GM19025 (cell line): Measurements from ENCODE around the gene METAP1D.

Source experiments
- ATAC-seq: cut with Tn5 transposase; IDR thresholded peaks from one replicate; pipeline ENCODE4 v1.9.1; 2021; ENCODE audit warnings: mild to moderate bottlenecking, low read depth, moderate library complexity; ENCODE audit not compliant: unreplicated experiment

Gene METAP1D

DNA sequence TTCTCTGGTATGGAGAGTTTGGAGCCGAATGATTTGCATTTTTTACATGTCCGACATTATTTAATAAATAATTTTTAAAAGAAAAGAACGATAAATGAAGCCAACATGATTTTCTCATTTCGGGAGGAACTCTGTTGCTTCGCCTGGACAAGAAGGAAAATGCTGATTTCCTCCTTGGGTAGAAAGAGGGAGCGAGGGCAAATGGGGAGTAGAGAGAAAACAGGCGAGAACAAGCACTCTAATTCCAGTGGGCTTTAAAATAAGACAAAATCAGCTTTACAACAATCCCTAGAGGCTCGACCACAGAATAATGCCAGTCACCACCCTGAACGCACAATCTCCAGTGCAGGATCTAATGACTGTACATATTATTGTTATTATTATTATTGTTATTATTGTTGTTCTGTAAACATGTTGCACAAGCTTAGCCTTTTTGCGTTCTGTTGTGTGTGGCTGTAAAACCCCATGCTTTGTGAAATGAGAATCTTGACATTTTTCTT lies 89.3 kb downstream of the METAP1D start:
- ATAC-seq = no peak

DNA sequence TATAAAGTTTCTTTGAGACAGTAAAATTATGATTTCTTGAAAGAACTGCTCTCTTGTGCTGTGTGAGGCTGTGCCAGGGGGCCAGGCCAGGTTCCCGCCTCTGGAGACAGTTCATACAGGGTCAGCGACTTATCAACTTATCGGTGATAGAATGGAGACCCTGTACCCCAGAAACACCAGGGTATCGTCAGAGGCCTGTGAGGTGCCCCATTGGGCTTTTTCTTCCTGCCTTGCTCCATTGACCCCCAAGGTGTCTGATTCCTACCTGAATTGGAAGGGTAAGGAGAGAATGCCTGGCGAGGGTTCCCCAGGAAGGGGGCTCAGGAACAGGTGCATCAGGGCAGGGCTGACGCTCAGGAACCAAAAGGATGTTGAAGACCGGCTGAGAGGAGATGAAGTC lies 89.9 kb downstream of the METAP1D start:
- no peak for ATAC-seq

DNA sequence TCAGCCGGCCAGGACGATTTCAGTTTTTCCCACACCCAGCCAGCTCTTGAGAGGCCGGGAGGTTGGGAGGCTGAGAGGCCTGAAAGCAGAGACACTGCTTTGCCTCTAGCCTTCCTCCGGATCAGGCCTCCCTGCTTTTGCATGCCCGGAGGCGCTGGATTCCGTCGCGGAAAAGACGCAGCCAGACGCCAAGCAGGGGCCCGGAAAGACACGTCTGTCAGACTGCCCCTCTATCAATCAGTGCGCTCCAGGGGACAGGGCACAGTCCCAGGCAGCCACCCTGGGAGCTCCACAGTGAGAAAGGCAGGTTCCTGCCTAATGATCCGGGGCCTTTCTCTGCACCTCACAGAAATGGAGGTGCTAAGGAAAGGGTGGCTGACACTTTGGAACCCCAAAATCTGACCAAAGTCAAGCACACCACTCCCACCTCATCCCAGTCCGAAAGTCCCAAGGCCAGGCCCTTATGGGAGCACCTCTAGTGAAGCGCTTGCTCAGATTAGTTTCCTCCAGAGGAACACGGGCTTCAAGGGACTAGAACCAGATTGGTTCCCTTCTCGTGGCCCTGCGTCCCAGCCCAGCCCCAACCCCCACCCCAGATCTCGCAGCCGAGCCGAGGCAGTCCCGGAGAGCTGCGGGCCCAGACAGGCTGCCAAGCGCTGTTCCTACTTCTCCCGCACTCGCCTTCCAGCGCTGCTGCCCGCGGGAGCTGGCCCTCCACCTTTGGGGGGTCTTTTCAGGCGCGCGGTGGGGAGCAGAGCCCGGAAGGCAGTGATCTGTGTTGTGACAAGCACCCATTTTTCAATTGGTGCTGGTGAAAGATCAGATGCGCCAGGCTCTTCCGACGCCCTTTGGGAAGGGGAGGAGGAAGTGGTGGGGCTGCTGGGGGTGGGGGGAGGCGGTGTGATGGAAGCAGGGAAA lies 90.5 kb downstream of the METAP1D start:
- no peak for ATAC-seq

GRCh38 chr2:172091000-172091641 lies 91.4 kb downstream of the METAP1D start:
- ATAC-seq = no peak

DNA sequence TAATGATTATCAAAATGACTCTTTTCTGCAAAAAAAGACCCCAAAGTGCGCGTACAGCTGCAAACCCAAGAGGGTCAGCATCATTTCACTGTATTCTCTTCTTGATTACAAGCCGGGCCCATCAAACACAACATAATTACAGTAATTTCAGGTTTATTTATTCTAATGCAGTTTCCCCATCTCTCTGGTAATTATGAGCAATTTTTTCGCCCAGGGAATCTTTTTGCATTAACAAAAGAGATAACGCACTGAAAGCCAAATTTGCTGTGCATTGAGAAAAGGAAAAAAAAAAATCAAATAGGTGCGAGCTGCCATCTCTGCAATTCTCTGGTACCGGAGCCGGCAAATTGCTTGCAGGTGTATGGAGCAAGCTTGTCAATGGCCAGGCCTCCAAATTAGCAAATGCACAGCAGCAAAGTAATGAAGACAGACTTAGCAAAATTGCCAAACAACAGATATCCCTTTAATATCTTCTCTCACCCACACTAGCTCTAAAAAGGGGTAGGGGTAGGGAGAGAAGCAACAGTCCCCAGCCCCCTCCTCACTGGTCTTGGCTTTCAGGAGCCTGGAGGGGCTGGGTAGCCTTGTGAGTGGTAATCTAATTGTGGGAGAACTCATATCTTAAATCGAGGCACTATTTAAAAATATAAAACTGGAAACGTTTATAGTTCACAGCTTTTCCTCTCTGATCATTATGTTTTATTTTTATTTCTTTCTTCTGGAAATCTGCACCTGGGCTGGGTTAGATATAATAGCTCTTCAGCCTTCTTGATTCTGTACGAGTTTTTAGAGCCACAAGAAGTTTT lies 92.2 kb downstream of the METAP1D start:
- no peak for ATAC-seq

DNA sequence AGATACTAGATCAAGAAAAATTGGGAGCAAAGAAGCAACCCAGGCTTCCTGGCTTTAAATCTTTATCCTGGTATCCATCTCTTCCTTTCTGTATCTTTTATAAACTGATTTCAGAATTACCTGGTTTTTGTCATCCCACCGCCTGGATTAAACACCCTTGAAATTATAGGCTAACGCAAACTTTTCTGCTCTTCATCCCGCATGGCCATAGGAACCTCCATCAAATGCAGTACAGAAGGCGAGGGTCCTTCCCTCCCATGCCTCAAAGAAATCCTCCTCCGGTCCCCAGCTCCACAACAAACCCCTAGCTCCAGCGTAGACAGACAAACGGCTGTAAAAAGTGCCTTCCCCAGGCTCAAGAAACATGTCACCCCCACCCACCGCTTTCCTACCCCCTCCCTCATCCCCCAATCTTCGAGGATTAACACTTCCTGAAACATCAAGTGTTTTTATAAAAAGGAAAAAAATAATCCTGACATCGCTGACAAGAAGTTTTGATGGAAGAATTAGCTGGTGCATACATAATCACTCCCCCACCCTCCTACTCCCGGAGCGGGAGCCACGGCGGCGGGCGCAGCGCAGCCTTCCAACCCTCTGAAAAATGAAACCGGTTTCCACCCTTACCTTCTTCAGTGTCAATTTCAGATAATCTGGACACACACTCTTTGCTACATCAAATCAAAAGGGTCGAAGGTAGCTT lies 93.1 kb downstream of the METAP1D start:
- ATAC-seq = no peak

DNA sequence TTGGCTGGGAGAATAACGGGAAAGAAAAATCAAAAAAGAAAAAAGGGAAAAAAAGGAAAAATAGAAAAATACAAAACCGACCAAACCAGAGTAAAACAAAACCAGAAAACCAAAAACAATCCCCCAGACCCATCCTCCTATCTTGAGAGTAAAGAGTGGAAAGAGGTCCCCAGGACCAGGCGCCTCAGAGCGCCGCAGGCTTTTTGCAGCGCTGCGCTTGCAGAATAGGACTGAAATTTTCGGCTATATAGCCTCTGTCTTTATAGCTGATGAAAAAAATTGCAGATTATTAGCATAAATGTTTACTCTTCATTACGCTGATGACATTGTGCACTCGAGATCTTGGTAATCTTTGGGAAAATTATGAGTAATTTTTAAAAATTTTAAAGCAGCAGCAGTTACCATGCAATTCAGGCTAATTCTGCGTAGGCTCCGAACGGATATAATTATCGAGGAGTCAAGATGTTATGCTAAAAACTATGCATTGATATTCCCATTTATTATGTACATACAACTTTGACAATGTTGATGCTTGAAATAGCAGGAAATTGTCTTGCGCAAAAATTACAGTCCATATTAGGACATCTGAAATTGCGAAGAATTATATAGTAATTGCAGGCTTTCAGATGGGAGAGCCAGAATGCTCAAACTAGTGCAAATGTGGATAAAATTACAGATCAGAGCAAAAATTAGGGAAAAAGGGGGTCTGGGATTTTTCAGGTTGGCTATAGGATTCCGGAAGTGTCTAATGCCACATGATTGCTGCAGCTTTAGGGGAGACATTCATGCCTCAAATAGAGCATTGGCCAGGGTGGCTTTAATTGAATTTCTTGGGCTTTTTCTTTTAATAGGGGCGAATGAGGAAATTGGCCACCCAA lies 93.9 kb downstream of the METAP1D start:
- no peak for ATAC-seq

DNA sequence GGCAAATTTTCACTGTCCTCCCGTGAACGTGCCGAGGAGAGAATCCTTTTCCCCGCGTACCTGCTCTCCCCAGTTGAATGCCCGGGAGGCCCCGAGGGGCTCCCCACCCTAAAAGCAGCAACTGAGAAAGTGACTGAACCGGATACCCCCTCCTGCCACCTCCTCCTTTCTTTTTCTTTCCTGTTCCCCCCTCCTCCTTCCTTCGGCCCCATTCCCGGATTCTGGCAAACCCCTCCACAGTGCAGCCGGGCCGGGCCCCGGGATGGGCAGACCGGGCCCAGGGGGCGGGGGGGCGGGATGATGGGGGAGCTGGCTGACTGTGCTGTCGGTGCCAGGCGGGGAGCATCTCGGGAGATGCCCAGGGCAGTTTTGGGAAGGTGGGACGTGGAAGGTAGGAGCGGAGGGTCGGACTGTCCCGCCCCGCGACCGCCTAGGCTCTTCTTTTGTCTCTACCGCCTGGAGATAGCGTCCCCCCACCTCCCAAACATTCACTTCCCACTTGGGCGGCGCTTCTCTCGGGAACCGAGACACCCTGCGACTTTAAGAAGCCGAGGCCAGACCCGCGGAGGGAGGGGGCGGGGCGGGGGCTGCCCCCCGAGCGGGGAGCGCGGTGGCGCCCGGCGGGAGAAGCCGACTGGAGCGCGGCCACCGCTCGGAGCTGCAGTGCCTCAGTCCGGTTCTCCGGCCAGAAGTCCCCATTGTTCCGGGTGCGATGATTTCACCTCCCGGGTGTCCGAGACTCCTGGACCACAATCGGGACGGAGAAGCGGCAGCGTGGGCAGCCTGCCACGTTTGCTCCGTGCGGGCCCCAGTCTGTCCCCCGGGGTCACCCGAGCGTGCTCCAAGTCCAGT lies 94.8 kb downstream of the METAP1D start:
- ATAC-seq = no peak

DNA sequence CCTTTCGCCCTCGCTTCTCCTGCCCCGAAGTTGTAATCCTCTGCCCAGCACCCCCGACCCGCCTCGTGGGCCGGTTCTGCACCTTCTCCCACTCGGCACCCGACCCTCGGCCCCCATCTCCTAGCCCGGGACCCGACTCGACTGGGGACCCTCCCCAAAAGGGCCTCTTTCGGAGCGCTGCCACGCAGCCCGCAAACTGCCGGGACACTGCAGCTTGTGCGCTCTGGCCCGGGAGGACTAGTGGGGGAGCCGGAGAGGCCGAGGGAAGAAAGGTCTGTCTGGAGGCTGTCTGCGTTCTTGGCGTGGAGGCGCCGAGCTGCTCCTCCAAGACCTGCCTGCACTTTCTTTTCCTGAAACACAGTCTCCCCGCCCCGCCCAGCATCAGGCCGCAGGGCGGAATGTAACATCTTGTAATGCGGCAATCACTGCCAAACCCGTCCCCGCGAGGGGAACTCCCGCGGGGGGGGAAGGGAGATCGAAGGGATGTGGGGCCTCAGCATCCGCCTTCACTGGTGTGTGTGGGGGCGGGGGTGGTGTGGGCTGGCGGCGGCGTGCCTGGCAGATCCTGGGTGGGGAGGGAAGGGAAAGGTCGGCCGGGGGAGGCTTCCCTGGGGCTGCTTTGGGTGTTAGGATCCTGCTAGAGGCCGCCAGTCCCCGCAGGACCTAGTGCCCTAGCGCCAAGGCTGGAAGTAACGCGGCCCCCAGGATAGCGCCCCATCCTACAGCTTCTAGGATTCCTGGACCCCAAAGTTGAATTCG lies 95.6 kb downstream of the METAP1D start:
- ATAC-seq = no peak

DNA sequence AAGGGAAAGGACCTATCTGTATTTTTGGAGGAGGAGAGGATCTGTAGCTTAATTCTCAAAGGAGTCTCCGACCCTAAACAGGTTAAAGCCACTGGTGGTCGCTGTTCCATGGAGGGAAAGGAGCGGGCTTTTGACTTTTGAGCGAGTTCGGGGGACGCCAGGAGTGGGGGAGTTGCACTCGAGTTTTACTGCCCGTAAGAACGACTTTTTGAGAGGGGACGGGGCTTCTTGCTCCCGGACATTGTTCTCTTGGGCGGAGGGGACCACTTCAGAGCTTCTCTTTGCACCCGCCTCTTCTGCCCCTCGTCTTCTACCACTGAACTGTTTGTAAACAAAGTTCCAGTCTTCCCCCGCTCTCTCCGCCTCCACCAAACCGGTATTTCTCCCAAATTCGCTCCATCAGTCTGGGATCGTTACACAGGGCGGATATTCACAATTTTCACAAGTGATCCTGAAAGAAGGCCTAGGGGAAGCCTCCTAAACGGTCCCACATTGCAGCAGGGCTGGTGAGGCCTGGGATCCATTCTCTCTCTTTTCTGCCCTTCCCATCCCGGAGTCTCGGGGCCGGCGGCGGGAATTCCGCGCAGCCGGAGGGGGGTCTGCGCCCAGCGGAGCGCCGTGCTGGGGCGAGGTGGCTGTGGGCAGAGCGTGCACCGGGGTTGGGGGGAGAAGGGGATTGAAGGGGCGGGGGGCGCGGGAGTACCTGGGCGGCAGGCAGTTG lies 96.3 kb downstream of the METAP1D start:
- no peak for ATAC-seq

GRCh38 chr2:172096626-172097547 lies 97.1 kb downstream of the METAP1D start:
- no peak for ATAC-seq

DNA sequence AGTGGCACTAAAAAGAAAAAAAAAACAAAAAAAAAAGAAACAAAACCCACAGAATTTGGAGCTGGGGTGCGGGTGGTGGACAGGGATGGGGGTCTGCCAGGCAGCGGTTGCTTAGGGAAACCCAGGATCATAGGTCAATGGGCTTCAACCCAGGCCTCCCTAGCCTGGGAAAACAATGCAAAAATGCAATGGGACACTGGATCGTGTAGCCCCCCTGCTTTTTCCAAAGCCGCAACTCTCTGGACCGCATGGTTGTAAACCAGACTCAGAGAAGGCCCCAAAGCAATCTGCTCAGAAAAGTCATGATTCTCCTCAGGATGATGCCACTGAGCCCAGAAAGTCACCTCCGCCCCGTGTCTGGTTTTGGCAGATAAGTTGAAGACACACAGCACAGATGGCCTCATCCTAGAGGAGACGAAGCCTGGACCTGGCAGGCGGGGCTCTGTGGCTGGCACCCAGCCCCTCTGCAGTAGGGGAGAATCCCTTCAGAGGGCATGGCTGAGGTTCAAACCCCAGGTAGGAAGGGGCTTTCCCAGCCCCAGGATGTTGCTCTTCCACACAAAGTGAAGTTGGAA lies 97.9 kb downstream of the METAP1D start:
- ATAC-seq = no peak

- ATAC-seq = no peak
Measured at GRCh38 chr2:172098287-172098649, 98.5 kb downstream of the METAP1D start.

DNA sequence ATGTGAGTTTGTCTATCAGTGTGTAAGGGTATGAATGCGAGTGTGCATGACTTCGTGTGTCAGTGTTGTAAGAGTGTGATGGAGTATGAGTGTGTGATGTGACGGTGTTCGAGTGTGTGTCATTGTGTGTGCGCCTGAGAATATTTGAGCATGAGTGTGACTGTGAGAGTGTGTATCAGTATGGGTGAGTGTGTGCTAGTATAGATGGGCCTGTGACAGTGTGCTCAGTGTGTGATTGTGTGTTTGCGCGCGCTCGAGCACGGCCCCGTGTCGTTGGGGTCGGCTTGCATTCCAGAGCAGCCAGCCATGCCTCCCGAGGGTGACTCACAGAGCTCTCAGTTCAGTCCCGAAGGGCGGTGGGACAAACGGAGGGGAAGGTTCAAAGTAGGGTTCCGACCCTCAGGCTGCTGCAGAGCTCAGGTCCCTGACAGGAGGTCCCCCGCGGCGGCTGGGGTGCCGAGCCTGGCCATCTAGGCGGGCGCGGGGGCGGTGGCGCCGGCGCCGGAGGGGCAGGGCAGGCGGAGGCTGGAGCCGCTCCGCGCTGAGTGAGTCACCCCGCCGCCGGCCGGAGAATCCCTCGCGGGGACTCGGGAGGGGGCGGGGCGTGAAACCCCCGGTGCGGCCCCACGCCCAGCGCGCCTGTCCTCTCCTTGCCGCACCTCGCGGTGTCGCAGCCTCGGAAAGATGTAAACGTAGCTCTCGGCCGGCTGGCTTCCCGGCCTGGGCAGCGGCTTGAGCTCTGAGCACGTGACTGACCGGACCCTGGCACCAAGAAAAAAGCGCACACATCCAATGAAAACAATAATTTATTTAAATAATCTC lies 99.1 kb downstream of the METAP1D start:
- ATAC-seq = no peak

- ATAC-seq = no peak
Measured at GRCh38 chr2:172099472-172100079, 99.8 kb downstream of the METAP1D start.
